Uterine smooth muscle cell (primary cell): ENCODE results near the gene VSTM1. TPM values are rescaled to one million over a fixed set of nuclear protein-coding genes. Genes with fewer than 3 reads are reported as not detected.

Experiments
- total RNA-seq: library from RNA; depleted of rRNA; stranded (reverse); fragments of >200 nt; gene quantifications from 2 replicates; pipeline ENCODE4 v1.2.3, GENCODE V29; 2014

The VSTM1 gene, protein sequence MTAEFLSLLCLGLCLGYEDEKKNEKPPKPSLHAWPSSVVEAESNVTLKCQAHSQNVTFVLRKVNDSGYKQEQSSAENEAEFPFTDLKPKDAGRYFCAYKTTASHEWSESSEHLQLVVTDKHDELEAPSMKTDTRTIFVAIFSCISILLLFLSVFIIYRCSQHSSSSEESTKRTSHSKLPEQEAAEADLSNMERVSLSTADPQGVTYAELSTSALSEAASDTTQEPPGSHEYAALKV
- total RNA-seq: not detected in 2 replicates

DNA sequence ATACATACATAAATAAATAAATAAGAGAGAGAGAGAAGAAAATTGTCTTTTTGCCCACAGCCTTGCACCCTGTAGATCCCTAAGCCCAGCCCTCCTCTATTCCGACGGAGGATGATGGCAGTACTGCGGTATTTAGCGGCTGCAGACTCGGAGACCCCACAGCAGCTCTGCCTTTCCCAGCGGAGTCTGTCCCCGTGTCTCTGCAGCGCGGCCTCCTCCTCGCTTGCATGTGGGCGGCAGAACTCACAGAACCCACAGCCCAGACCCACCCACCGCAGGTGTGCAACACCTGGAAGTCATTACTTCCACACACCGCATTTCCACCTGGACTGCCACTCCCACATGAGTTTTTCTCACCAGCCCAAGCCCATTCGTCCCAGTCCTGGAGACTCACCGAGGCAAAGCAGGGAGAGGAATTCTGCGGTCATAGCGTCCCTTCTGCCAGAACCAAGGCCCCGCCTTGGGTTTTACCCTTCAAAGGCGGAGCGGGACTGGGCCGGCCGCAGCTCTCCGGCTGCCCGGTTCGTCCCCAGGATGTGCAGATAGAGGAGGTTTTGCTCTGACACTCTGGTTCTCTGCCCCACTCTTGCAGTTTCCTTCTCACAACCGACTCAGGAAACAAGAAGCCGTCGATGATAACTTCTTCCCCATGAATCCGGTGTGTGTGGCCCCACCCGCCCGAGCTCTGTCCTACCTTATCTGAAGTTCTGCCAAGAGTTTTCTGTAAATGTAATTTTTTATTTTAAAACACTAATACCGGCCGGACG lies at the start of gene VSTM1:
TSS of gene VSTM1 (minus strand) at position 548 of the 767 bp plus-strand sequence. CDS start at position 428, 120 bp downstream.

DNA sequence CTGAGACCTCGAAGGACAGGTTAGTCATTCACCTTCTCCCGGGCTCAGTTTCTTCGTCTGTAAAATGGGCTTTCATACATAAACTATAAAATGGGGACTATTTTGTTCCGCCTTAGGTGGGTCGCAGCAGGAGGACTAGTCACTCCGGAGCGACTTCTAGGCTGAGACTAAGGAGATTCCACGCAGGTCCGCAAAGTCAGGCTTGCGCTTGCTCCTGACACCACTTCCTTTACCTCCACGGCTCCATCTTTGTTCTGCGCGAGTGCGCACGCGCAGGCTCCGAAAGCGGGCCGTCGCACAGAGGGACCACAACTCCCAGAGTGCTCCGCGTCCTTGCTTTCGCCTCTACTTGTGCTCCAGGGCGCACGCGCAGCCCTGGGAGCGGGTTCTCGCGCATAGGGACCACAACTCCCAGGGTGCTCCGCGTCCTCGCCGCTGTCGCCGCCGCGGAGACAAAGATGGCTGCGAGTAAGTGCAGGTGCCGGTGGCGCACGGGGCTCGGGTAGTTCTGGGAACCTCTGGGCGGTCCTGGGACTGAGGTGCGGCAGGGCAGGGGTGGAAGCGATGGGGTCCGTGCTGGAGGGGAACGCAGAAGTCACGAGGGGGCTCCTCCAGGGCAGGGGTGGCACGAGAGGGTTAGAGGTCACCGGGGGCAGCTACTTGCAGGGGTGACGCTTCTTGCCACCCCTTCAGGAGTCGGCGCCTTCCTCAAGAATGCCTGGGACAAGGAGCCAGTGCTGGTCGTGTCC lies 38.9 kb upstream of the VSTM1 start, which contains the start of gene NDUFA3:
TSS of gene NDUFA3 (plus strand) at position 435 of the 749 bp plus-strand sequence. CDS start at position 459, 24 bp downstream.

DNA sequence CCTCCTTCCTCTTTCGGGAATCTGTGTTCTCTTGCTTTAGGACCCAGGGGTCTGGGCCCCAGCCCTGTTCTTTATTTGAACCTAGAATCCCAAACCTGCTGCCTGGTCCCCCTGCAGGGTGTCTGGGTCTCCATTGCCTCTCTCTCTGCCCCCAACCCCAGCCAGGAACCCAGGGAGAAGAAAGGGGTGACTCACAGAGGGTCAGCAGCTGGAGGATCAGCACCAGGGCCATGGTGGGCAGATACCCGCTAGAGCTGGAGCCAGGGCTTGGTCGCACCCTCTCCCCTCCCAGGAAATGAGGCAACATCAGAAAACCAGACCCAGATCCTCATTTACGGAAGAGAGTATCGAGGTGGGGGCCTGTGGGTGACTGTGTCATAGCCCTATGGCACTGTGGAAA lies 36.9 kb upstream of the VSTM1 start, which contains the start of gene OSCAR:
TSS of gene OSCAR (minus strand) at position 243 of the 400 bp plus-strand sequence. CDS start at position 232, 11 bp downstream.

DNA sequence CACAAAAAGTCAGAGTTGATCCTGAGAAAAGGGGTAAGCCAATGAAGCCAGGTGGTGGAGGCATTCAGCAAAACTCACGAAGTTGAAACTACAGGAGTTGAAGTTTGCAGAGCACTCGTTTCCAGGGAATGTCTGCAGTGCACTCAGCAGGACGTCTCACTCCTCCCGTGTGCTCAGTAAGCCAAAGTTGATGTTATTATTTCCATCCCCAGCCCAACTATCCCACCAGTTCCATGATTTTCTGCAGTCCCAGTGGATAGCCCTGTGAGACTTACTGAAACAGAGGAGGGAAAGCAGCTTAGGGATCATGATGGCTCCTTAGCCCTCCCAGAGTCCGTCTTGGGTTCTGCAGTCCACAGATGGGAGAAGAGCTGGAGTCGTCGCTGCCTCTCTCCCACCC lies 17.3 kb upstream of the VSTM1 start, which contains the start of gene TARM1:
TSS of gene TARM1 (minus strand) at position 334 of the 400 bp plus-strand sequence. CDS start at position 309, 25 bp downstream.

DNA sequence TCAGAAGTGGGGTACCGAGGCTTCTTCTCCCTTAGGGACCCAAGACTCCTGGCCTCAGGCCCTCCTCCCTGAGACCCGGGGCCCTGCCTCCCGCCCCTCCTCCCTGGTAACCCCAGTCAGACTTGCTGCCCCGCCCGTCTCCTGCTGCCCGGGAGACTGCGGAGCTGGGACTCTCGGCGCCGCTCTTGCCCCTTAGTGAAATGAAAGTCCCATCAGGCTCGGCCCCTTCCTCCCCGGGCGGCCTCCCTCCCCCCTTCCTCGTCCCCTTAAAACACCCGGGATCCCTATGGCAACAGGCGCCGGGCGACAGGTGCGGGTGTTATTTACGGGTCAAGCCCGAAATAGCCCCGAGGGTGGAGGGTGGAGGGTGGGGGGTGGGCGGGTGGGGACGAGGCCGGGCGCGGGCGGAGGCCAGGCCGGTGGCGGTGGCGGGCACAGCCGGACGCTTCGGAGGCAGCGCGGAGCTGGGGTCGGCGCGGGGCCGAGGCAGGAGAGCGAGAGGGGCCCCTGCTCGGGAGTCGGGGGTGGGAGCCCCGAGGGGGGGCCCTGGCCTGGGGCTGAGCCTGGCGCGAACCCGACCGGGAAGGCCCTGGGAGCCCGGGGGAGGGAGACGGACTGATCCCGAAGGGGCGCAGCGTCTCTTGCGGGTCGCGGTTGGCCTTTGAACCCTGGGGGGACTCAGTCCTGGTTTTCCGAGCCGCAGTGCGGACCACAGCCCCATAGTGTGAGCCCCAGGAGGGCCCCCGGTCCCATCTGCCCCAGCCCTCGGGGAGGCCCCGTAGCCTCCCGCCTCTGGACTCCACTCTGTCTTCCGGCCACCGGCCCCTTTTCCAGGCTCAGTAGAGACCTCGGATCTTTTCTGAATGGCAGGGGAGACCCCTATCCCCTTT lies 72.2 kb downstream of the VSTM1 start, which contains the start of gene CACNG6:
TSS of gene CACNG6 (plus strand) at position 414 of the 890 bp plus-strand sequence. CDS start 1,241 bp downstream, outside the sequence.

Other genes with a start within 250 kb of the VSTM1 start
- gene NLRP12, start 239.6 kb downstream of the VSTM1 start, total RNA-seq: not detected in 2 replicates
- 8.1 and 11.0 TPM in 2 replicates for gene MYADM, start 196.0 kb downstream of the VSTM1 start, total RNA-seq
- gene PRKCG, start 181.7 kb downstream of the VSTM1 start, total RNA-seq: not detected in 2 replicates
- gene CACNG7, start 154.6 kb downstream of the VSTM1 start, total RNA-seq: 0.12 TPM in 1 of 2 replicates, not detected in the other
- under 0.01 TPM in 2 replicates for gene CACNG8, start 101.0 kb downstream of the VSTM1 start, total RNA-seq
- gene CACNG6, start 72.3 kb downstream of the VSTM1 start, total RNA-seq: 0.11 TPM in 1 of 2 replicates, not detected in the other
- gene TARM1, start 17.5 kb upstream of the VSTM1 start, total RNA-seq: not detected in 2 replicates
- gene OSCAR, start 36.9 kb upstream of the VSTM1 start, total RNA-seq: 0.22 and 0.50 TPM in 2 replicates
- 14.0 and 14.7 TPM in 2 replicates for gene NDUFA3, start 39.0 kb upstream of the VSTM1 start, total RNA-seq
- 11.0 and 13.7 TPM in 2 replicates for gene TFPT, start 51.8 kb upstream of the VSTM1 start, total RNA-seq
- 45.1 and 80.0 TPM in 2 replicates for gene PRPF31, start 51.9 kb upstream of the VSTM1 start, total RNA-seq
- 15.4 and 17.7 TPM in 2 replicates for gene CNOT3, start 73.9 kb upstream of the VSTM1 start, total RNA-seq
- gene LENG1, start 95.8 kb upstream of the VSTM1 start, total RNA-seq: 7.7 and 8.0 TPM in 2 replicates
- gene TMC4, start 109.3 kb upstream of the VSTM1 start, total RNA-seq: 0.87 TPM in 1 of 2 replicates, not detected in the other
- 57.2 and 59.2 TPM in 2 replicates for gene MBOAT7, start 125.7 kb upstream of the VSTM1 start, total RNA-seq
- 62.9 and 76.0 TPM in 2 replicates for gene TSEN34, start 127.4 kb upstream of the VSTM1 start, total RNA-seq
- gene RPS9, start 137.0 kb upstream of the VSTM1 start, total RNA-seq: 1,269 and 1,778 TPM in 2 replicates
- not detected in 2 replicates for gene LILRB3, start 159.1 kb upstream of the VSTM1 start, total RNA-seq
- gene LILRA6, start 178.9 kb upstream of the VSTM1 start, total RNA-seq: not detected in 2 replicates
- gene LILRB5, start 193.4 kb upstream of the VSTM1 start, total RNA-seq: not detected in 2 replicates
- gene LILRB2, start 217.2 kb upstream of the VSTM1 start, total RNA-seq: not detected in 2 replicates
- gene LILRA5, start 249.3 kb upstream of the VSTM1 start, total RNA-seq: not detected in 2 replicates